Lung (tissue), 12 donors: ENCODE results near the gene SLC6A16. TPM values are rescaled to one million over a fixed set of nuclear protein-coding genes. Genes with fewer than 3 reads are reported as not detected.
"Not testable (repeated sequence)": the region's sequence is repeated elsewhere in the genome, so short reads cannot be mapped to it uniquely, and the experiment has no call there.

Experiments used
- ATAC-seq: fragments of 200-7000 bp; cut with Tn5 transposase; one replicate; pipeline ENCODE4 v1.9.1; 2020; ENCODE audit warnings: moderate number of reproducible peaks; ENCODE audit not compliant: insufficient read depth, low FRiP score
- DNase-seq, 3 donors: peaks; one replicate each; pipeline ENCODE4 v3.0.0-alpha.2; 2013 to 2017
- H3K27ac ChIP-seq, 2 donors: one replicate each; pipeline ENCODE4 v1.5.1; 2013; ENCODE audit warnings: mild to moderate bottlenecking in 2 of 2, moderate library complexity in 2 of 2, control low read depth in 1 of 2, inconsistent platforms in 1 of 2, low read depth in 1 of 2, low read length in 1 of 2
- H3K27me3 ChIP-seq, 3 donors: one replicate each; pipeline ENCODE4 v1.5.1; 2013; ENCODE audit warnings: low read length in 2 of 3; ENCODE audit not compliant: control insufficient read depth in 3 of 3, insufficient read depth in 3 of 3
- H3K36me3 ChIP-seq, 4 donors: one replicate each; pipeline ENCODE4 v1.5.1; 2013; ENCODE audit warnings: low read length in 4 of 4, mild to moderate bottlenecking in 1 of 4, moderate library complexity in 1 of 4; ENCODE audit not compliant: control insufficient read depth in 4 of 4, insufficient read depth in 4 of 4
- H3K4me1 ChIP-seq, 5 donors: one replicate each; pipeline ENCODE4 v1.5.1; 2013; ENCODE audit warnings: low read length in 5 of 5, mild to moderate bottlenecking in 2 of 5, moderate library complexity in 1 of 5; ENCODE audit not compliant: control insufficient read depth in 5 of 5, insufficient read depth in 5 of 5
- H3K4me3 ChIP-seq: one replicate; pipeline ENCODE4 v1.5.1; 2013; ENCODE audit warnings: mild to moderate bottlenecking, control low read depth, moderate library complexity
- H3K9ac ChIP-seq, 2 donors: one replicate each; pipeline ENCODE4 v1.5.1; 2013; ENCODE audit warnings: low read length in 2 of 2, control low read depth in 1 of 2; ENCODE audit not compliant: insufficient read depth in 1 of 2
- H3K9me3 ChIP-seq, 4 donors: one replicate each; pipeline ENCODE4 v1.5.1; 2013; ENCODE audit warnings: low read length in 3 of 4, mild to moderate bottlenecking in 1 of 4, moderate library complexity in 1 of 4; ENCODE audit not compliant: control insufficient read depth in 4 of 4, insufficient read depth in 3 of 4
- WGBS, 2 donors: extraction: QIAGEN DNeasy Blood & Tissue Kit; methylation state at CpG; one replicate each; pipeline ENCODE4 v1.1.7; 2013; 5-methylcytosine and 5-hydroxymethylcytosine counted together
- polyA plus RNA-seq, 2 donors: library from polyadenylated mRNA; stranded (reverse); fragments of 200-250 nt; gene quantifications; one replicate each; pipeline ENCODE4 v1.2.1, GENCODE V29; 2013
- total RNA-seq, 2 donors: library from RNA; depleted of rRNA in 1 of 2; stranded (reverse); fragments of >200 nt in 1 of 2; gene quantifications; one replicate each; pipeline ENCODE4 v1.2.1, GENCODE V29; 2014 to 2021
- TF ChIP-seq, protein P1 (sequence below): IDR thresholded peaks from 2 replicates; pipeline ENCODE4 v1.5.1; 2012; ENCODE audit warnings: mild to moderate bottlenecking; ENCODE audit errors: control extremely low read depth, extremely low read depth
- donor health status: control.
- donor health status: control.
- donor health status: Bipolar disorder and iron deficiency.
- donor health status: healthy.
- donor health status: DM: yes; HTN: yes; CAD: no.

The SLC6A16 gene
- total and polyA plus RNA-seq, 4 donors = 0.93 to 2.5 (median 2.1) TPM

DNA sequence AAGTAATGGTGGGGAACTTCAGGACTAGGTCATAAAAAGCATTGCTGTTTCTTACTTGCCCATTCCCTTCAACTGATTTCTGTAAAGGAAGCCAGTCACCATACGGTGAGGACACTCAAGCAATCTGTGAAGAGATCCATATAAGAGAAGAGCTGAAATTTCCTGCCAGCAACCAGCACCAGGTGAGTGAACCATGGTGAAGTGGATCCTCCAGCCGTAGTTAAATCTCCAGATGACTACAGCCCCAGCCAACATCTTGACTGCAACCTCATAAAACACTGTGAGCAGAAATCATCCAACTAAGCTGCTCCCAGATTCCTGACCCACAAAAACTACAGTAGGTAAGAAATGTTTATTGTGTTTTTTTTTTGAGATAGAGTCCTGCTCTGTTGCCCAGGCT lies 3.8 kb upstream of the SLC6A16 start:
- Histone ChIP-seq H3K36me3 (peaks cover 0 to 7% (median 3%) of the 10 kb centered on the region in 4 donors), H3K9me3 (no peaks in the 10 kb centered on the region), H3K27ac (no peak overlapping the region), H3K4me3 (no peak overlapping the region), H3K27me3 (no peaks in the 10 kb centered on the region), H3K4me1 (no peaks in the 10 kb centered on the region), H3K9ac (no peak overlapping the region)
- ATAC-seq (no peak), DNase-seq (no peak)
- 91 to 93% methylated on average over 2 of the region's 2 CpGs for WGBS, 2 donors
- TF ChIP-seq, protein P1, sequence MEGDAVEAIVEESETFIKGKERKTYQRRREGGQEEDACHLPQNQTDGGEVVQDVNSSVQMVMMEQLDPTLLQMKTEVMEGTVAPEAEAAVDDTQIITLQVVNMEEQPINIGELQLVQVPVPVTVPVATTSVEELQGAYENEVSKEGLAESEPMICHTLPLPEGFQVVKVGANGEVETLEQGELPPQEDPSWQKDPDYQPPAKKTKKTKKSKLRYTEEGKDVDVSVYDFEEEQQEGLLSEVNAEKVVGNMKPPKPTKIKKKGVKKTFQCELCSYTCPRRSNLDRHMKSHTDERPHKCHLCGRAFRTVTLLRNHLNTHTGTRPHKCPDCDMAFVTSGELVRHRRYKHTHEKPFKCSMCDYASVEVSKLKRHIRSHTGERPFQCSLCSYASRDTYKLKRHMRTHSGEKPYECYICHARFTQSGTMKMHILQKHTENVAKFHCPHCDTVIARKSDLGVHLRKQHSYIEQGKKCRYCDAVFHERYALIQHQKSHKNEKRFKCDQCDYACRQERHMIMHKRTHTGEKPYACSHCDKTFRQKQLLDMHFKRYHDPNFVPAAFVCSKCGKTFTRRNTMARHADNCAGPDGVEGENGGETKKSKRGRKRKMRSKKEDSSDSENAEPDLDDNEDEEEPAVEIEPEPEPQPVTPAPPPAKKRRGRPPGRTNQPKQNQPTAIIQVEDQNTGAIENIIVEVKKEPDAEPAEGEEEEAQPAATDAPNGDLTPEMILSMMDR = no peak

DNA sequence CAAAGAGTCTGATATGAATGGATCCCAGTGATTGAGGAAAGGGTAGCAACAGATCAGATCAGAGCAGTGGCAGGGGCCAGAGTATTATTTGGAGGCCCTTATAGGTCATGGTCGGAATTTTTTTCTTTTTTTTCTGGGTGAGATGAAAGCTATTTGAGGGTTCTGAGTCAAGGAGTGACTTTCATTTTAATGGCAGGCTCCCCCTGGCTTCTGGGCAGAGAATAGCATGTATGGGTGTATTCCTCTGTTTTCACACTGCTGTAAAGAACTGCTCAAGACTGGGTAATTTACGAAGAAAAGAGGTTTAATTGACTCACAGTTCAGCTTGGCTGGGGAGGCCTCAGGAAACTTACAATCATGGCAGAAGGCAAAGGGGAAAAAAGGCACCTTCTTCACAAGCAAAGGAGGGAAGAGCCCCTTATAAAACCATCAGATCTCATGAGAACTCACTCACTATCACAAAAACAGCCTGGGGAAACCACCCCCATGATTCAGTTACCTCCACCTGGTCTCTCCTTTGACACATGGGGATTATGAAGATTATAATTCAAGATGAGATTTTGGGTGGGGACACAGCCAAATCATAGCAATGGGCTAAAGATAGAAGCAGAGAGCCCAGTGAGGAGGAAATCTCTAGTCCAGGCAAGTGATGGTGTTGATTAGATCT lies 3.0 kb upstream of the SLC6A16 start:
- Histone ChIP-seq H3K27ac (no peak overlapping the region), H3K9ac (no peak overlapping the region), H3K4me3 (no peak overlapping the region), H3K9me3 (peaks cover 0 to under 1% (median 0%) of the 10 kb centered on the region in 4 donors), H3K36me3 (peaks cover 0 to 7% (median 3%) of the 10 kb centered on the region in 4 donors), H3K27me3 (no peaks in the 10 kb centered on the region), H3K4me1 (no peaks in the 10 kb centered on the region)
- 58 to 66% methylated on average over 2 of the region's 2 CpGs for WGBS, 2 donors
- DNase-seq (no peak), ATAC-seq (no peak)
- TF ChIP-seq, protein P1 = peak; percentile 27

DNA sequence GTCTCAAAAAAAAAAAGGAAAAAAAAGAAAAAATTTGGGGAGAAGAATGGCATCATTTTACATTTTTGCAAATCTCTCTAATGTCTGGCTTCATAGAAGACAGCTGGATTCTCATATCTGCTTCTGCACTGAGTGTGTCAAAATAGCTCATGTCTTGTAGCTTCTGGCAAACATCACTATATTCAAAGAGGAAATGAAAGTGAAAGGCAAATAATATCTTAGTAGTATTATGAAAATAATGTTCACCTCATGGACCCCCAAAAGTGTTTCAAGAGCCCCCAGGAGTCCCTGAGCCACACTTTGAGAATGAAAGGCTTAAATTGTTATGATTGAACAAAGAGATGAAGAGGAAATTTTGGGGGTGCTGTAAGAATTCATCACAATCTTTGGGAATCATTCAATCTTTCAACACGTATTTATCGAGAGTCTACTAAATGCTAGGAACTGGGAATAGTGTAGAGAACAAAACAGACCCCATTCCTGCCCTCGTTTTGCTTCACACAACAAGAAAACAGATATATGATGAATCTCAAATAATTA lies 1.2 kb upstream of the SLC6A16 start:
- H3K27ac ChIP-seq = no peak overlapping the region
- H3K36me3 ChIP-seq = peaks cover 0 to 5% (median 0%) of the 10 kb centered on the region in 4 donors
- H3K27me3 ChIP-seq = no peaks in the 10 kb centered on the region
- 90 to 93% methylated on average over 3 of the region's 3 CpGs for WGBS, 2 donors
- peaks cover 0 to 2% (median 0%) of the 10 kb centered on the region in 4 donors for H3K9me3 ChIP-seq
- ATAC-seq (no peak), DNase-seq (no peak)
- no peak overlapping the region for H3K4me3 ChIP-seq
- TF ChIP-seq, protein P1 = no peak
- H3K9ac ChIP-seq = no peak overlapping the region
- H3K4me1 ChIP-seq = no peaks in the 10 kb centered on the region

DNA sequence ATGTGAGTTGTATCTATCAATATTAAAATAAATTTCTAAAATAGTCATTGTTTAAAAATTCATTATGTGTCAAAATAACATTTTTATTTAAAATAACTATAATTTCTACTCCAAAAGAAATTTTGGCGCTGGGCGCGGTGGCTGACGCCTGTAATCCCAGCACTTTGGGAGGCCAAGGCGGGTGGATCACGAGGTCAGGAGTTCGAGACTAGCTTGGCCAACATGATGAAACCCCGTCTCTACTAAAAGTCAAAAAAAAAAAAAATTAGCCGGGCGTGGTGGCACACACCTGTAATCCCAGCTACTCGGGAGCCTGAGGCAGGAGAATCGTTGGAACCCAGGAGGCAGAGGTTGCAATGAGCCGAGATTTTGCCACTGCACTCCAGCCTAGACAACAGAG lies 765 bp upstream of the SLC6A16 start:
- not testable (repeated sequence) for H3K27me3 ChIP-seq, H3K36me3 ChIP-seq, DNase-seq, H3K9ac ChIP-seq, ATAC-seq, H3K9me3 ChIP-seq, H3K4me1 ChIP-seq, H3K4me3 ChIP-seq, H3K27ac ChIP-seq
- 95 to 96% methylated on average over 13 of the region's 13 CpGs for WGBS, 2 donors
